ENCODE results near the gene POLR2E. TPM values are rescaled to one million over a fixed set of nuclear protein-coding genes. Genes with fewer than 3 reads are reported as not detected.

POLR2E gene
- total and polyA plus RNA-seq, 10 of the 15 experiments (the other 5 are each of a cell fraction or from before 2014, with no cell fraction given), result 4.0 to 487 (median 200) TPM

DNA sequence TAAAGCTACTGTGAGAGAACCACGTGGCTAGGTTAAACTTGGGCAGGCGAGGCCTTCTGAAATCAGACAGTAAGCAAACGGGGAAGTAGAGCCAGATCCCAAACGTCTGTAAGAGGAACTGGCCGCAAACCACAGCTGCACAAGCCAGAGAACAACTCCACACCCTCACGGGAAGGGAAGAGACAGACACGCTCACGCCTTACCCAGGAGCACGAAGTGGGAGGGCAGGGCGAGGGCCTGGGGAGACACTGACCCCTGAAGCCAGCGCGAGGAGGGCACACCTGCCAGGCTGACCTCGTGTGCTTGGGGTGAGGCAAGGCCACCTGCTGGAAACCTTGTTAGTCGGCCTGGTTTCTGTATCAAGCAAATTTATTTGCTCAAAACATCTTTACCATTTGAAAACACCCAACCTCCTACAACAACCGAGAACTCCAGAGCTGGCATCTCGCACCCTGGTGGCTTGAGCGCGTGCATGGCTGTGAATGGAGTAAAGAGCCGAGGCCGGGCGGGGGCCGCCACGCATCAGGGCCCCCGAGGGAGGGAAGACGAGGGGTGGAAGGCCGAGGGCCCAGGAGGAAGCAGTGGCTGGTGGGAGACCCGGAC, 7.3 kb downstream of the POLR2E start (continued):
- TF ChIP-seq, protein P1, sequence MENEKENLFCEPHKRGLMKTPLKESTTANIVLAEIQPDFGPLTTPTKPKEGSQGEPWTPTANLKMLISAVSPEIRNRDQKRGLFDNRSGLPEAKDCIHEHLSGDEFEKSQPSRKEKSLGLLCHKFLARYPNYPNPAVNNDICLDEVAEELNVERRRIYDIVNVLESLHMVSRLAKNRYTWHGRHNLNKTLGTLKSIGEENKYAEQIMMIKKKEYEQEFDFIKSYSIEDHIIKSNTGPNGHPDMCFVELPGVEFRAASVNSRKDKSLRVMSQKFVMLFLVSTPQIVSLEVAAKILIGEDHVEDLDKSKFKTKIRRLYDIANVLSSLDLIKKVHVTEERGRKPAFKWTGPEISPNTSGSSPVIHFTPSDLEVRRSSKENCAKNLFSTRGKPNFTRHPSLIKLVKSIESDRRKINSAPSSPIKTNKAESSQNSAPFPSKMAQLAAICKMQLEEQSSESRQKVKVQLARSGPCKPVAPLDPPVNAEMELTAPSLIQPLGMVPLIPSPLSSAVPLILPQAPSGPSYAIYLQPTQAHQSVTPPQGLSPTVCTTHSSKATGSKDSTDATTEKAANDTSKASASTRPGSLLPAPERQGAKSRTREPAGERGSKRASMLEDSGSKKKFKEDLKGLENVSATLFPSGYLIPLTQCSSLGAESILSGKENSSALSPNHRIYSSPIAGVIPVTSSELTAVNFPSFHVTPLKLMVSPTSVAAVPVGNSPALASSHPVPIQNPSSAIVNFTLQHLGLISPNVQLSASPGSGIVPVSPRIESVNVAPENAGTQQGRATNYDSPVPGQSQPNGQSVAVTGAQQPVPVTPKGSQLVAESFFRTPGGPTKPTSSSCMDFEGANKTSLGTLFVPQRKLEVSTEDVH (IDR thresholded peaks at IDR 0.05; ENCODE audit: low read depth, partially characterized antibody), result no peak
- TF ChIP-seq ZNF384 (IDR thresholded peaks at IDR 0.05; ENCODE audit: borderline replicate concordance, low read depth, low read length) (no peak), ZNF274 (IDR thresholded peaks at IDR 0.05; ENCODE audit: insufficient read depth, insufficient read length) (no peak), LARP7 (IDR thresholded peaks at IDR 0.05) (no peak), MYB (IDR thresholded peaks at IDR 0.05; ENCODE audit: borderline replicate concordance, low read depth, low read length) (no peak), RCOR1 (conservative IDR thresholded peaks at IDR 0.05; ENCODE audit: low read depth, low read length) (no peak), PAX8 (IDR thresholded peaks at IDR 0.05) (no peak), KLF5 (IDR thresholded peaks at IDR 0.05; ENCODE audit: partially characterized antibody) (no peak), HDAC2 (IDR thresholded peaks at IDR 0.05) (no peak)
- TF ChIP-seq, protein P2, sequence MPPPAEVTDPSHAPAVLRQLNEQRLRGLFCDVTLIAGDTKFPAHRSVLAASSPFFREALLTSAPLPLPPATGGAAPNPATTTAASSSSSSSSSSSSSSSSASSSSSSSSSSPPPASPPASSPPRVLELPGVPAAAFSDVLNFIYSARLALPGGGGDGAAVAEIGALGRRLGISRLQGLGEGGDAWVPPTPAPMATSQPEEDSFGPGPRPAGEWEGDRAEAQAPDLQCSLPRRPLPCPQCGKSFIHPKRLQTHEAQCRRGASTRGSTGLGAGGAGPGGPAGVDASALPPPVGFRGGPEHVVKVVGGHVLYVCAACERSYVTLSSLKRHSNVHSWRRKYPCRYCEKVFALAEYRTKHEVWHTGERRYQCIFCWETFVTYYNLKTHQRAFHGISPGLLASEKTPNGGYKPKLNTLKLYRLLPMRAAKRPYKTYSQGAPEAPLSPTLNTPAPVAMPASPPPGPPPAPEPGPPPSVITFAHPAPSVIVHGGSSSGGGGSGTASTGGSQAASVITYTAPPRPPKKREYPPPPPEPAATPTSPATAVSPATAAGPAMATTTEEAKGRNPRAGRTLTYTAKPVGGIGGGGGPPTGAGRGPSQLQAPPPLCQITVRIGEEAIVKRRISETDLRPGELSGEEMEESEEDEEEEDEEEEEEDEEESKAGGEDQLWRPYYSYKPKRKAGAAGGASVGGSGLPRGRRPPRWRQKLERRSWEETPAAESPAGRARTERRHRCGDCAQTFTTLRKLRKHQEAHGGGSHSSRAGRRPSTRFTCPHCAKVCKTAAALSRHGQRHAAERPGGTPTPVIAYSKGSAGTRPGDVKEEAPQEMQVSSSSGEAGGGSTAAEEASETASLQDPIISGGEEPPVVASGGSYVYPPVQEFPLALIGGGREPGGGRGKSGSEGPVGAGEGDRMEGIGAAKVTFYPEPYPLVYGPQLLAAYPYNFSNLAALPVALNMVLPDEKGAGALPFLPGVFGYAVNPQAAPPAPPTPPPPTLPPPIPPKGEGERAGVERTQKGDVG (CRISPR knock-in tag; IDR thresholded peaks at IDR 0.05), result no peak
- TF ChIP-seq, protein P3, sequence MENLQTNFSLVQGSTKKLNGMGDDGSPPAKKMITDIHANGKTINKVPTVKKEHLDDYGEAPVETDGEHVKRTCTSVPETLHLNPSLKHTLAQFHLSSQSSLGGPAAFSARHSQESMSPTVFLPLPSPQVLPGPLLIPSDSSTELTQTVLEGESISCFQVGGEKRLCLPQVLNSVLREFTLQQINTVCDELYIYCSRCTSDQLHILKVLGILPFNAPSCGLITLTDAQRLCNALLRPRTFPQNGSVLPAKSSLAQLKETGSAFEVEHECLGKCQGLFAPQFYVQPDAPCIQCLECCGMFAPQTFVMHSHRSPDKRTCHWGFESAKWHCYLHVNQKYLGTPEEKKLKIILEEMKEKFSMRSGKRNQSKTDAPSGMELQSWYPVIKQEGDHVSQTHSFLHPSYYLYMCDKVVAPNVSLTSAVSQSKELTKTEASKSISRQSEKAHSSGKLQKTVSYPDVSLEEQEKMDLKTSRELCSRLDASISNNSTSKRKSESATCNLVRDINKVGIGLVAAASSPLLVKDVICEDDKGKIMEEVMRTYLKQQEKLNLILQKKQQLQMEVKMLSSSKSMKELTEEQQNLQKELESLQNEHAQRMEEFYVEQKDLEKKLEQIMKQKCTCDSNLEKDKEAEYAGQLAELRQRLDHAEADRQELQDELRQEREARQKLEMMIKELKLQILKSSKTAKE (IDR thresholded peaks at IDR 0.05; ENCODE audit: low read depth, poor library complexity, severe bottlenecking), result no peak
- TF ChIP-seq, protein P4, sequence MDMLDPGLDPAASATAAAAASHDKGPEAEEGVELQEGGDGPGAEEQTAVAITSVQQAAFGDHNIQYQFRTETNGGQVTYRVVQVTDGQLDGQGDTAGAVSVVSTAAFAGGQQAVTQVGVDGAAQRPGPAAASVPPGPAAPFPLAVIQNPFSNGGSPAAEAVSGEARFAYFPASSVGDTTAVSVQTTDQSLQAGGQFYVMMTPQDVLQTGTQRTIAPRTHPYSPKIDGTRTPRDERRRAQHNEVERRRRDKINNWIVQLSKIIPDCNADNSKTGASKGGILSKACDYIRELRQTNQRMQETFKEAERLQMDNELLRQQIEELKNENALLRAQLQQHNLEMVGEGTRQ (IDR thresholded peaks at IDR 0.05; ENCODE audit: borderline replicate concordance, low read depth, low read length), result no peak; the same call in 1 of the 2 replicates
- TF ChIP-seq, protein P5, sequence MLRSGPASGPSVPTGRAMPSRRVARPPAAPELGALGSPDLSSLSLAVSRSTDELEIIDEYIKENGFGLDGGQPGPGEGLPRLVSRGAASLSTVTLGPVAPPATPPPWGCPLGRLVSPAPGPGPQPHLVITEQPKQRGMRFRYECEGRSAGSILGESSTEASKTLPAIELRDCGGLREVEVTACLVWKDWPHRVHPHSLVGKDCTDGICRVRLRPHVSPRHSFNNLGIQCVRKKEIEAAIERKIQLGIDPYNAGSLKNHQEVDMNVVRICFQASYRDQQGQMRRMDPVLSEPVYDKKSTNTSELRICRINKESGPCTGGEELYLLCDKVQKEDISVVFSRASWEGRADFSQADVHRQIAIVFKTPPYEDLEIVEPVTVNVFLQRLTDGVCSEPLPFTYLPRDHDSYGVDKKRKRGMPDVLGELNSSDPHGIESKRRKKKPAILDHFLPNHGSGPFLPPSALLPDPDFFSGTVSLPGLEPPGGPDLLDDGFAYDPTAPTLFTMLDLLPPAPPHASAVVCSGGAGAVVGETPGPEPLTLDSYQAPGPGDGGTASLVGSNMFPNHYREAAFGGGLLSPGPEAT (IDR thresholded peaks at IDR 0.05; ENCODE audit: low read depth), result 0 out of 2 replicates have a peak, but pooled peaks have one; percentile 17
- TF ChIP-seq, protein P6, sequence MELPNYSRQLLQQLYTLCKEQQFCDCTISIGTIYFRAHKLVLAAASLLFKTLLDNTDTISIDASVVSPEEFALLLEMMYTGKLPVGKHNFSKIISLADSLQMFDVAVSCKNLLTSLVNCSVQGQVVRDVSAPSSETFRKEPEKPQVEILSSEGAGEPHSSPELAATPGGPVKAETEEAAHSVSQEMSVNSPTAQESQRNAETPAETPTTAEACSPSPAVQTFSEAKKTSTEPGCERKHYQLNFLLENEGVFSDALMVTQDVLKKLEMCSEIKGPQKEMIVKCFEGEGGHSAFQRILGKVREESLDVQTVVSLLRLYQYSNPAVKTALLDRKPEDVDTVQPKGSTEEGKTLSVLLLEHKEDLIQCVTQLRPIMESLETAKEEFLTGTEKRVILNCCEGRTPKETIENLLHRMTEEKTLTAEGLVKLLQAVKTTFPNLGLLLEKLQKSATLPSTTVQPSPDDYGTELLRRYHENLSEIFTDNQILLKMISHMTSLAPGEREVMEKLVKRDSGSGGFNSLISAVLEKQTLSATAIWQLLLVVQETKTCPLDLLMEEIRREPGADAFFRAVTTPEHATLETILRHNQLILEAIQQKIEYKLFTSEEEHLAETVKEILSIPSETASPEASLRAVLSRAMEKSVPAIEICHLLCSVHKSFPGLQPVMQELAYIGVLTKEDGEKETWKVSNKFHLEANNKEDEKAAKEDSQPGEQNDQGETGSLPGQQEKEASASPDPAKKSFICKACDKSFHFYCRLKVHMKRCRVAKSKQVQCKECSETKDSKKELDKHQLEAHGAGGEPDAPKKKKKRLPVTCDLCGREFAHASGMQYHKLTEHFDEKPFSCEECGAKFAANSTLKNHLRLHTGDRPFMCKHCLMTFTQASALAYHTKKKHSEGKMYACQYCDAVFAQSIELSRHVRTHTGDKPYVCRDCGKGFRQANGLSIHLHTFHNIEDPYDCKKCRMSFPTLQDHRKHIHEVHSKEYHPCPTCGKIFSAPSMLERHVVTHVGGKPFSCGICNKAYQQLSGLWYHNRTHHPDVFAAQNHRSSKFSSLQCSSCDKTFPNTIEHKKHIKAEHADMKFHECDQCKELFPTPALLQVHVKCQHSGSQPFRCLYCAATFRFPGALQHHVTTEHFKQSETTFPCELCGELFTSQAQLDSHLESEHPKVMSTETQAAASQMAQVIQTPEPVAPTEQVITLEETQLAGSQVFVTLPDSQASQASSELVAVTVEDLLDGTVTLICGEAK (IDR thresholded peaks at IDR 0.05; ENCODE audit: borderline replicate concordance), result no peak

Measured in GM12878 (cell line).